ENCODE results near the gene ZNF296.

- no peak for TF ChIP-seq CTCF (IDR thresholded peaks at IDR 0.05)
- no peak for TF ChIP-seq ZNF232 (CRISPR knock-in tag; IDR thresholded peaks at IDR 0.05)
- TF ChIP-seq NFATC4 (CRISPR knock-in tag; IDR thresholded peaks at IDR 0.05): no peak
- TF ChIP-seq E2F1 (CRISPR knock-in tag; IDR thresholded peaks at IDR 0.05): no peak
- TF ChIP-seq ZNF138 (CRISPR knock-in tag; conservative IDR thresholded peaks at IDR 0.05): no peak
- no peak for TF ChIP-seq JUN (CRISPR knock-in tag; IDR thresholded peaks at IDR 0.05)
- no peak for TF ChIP-seq FOXJ3 (CRISPR knock-in tag; IDR thresholded peaks at IDR 0.05; ENCODE audit: borderline replicate concordance)
- TF ChIP-seq SP1 (CRISPR knock-in tag; conservative IDR thresholded peaks at IDR 0.05): no peak
- no peak for TF ChIP-seq CBFB (CRISPR knock-in tag; IDR thresholded peaks at IDR 0.05; ENCODE audit: low read depth)
- TF ChIP-seq, protein P1, sequence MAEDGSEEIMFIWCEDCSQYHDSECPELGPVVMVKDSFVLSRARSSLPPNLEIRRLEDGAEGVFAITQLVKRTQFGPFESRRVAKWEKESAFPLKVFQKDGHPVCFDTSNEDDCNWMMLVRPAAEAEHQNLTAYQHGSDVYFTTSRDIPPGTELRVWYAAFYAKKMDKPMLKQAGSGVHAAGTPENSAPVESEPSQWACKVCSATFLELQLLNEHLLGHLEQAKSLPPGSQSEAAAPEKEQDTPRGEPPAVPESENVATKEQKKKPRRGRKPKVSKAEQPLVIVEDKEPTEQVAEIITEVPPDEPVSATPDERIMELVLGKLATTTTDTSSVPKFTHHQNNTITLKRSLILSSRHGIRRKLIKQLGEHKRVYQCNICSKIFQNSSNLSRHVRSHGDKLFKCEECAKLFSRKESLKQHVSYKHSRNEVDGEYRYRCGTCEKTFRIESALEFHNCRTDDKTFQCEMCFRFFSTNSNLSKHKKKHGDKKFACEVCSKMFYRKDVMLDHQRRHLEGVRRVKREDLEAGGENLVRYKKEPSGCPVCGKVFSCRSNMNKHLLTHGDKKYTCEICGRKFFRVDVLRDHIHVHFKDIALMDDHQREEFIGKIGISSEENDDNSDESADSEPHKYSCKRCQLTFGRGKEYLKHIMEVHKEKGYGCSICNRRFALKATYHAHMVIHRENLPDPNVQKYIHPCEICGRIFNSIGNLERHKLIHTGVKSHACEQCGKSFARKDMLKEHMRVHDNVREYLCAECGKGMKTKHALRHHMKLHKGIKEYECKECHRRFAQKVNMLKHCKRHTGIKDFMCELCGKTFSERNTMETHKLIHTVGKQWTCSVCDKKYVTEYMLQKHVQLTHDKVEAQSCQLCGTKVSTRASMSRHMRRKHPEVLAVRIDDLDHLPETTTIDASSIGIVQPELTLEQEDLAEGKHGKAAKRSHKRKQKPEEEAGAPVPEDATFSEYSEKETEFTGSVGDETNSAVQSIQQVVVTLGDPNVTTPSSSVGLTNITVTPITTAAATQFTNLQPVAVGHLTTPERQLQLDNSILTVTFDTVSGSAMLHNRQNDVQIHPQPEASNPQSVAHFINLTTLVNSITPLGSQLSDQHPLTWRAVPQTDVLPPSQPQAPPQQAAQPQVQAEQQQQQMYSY (CRISPR knock-in tag; IDR thresholded peaks at IDR 0.05): no peak
- TF ChIP-seq, protein P2, sequence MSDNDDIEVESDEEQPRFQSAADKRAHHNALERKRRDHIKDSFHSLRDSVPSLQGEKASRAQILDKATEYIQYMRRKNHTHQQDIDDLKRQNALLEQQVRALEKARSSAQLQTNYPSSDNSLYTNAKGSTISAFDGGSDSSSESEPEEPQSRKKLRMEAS (CRISPR knock-in tag; IDR thresholded peaks at IDR 0.05): no peak
Observed at GRCh38 chr19:45100201-45100600, 23.9 kb upstream of the ZNF296 start.
